ENCODE results near the gene PPL. TPM values are rescaled to one million over a fixed set of nuclear protein-coding genes. Genes with fewer than 3 reads are reported as not detected.

The PPL gene
- total and polyA plus RNA-seq, 3 donors from 2014 or later = 5.4 to 6.8 (median 6.1) TPM

DNA sequence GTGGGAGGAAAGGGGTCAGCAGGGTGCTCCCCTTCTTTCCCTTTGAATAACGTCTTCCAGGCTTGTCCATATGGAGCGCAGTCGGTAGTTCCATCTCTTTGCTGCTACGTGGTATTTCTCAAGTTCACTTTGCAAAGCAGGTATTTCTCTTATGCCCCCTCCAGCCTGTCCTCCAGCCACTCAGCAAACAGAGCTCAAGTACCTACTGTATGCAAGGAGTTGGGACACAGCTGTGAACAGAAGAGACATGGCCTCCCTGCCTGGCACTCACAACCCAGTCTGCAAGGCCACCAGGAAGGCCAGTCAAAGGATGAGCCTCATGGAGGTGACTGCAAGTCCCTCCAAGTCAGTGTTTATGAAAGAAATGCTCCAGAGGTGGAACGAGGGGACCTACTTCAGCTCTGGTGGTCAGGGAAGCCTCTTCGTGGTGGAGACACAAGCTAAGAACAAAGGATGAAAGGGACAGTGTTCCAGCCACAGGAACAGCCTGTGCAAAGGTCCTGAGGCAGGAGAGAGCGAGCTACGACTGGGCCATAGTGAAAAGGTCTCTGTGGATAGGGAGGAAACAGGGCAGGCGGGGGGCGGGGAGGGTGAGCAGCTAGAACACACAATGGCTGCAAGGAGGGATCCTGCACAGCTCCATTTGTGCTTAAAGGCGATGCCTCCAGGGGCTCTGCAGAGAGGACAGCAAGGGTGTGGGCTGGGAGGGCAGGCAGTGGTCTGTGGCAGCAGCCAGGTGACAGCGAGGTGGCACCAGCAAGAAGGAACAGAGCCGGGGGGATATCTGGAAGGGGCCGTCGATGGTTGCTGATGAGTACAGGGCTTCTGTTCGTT is 32.6 kb downstream of the PPL start:
- Histone ChIP-seq H3K27me3 (no peaks in the 10 kb centered on the region), H3K4me3 (no peak overlapping the region), H3K27ac (no peak overlapping the region), H3K4me1 (no peaks in the 10 kb centered on the region), H3K36me3 (ENCODE audit: low read depth, missing control alignments) (no peaks in the 10 kb centered on the region), H3K9me3 (no peaks in the 10 kb centered on the region)
- TF ChIP-seq POLR2A (IDR thresholded peaks at IDR 0.05) = no peak
- TF ChIP-seq, protein P1, sequence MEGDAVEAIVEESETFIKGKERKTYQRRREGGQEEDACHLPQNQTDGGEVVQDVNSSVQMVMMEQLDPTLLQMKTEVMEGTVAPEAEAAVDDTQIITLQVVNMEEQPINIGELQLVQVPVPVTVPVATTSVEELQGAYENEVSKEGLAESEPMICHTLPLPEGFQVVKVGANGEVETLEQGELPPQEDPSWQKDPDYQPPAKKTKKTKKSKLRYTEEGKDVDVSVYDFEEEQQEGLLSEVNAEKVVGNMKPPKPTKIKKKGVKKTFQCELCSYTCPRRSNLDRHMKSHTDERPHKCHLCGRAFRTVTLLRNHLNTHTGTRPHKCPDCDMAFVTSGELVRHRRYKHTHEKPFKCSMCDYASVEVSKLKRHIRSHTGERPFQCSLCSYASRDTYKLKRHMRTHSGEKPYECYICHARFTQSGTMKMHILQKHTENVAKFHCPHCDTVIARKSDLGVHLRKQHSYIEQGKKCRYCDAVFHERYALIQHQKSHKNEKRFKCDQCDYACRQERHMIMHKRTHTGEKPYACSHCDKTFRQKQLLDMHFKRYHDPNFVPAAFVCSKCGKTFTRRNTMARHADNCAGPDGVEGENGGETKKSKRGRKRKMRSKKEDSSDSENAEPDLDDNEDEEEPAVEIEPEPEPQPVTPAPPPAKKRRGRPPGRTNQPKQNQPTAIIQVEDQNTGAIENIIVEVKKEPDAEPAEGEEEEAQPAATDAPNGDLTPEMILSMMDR (IDR thresholded peaks at IDR 0.05) = no peak
- intact Hi-C loops (cut with DNase I; ENCODE audit: low total_unique reads) = no loop called here
- WGBS, 2 donors = 79% methylated on average over 16 of the region's 16 CpGs
- no peak for DNase-seq

DNA sequence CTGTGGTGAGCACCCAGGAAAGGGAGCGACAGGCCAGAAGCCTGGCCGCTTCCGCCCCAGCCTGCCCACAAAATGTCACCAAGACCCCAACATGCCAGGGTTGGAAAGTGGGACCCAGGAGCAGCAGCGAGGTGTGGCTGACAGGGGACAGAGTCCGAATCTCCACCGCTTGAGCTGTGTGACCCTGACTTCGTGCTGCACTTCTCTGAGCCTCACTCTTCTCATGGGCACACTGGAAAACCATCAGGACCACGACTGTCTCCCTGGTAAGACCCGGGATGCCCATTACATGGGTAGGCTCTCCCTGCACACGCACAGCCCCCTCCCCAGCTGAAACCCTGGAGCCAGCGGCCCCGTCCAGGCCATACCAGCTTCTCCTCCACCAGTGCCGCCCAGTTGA is 34.9 kb downstream of the PPL start:
- Histone ChIP-seq H3K27ac (no peak overlapping the region), H3K4me3 (no peak overlapping the region), H3K4me1 (no peaks in the 10 kb centered on the region), H3K27me3 (no peaks in the 10 kb centered on the region), H3K36me3 (ENCODE audit: low read depth, missing control alignments) (no peaks in the 10 kb centered on the region), H3K9me3 (no peaks in the 10 kb centered on the region)
- 88 to 95% methylated on average over 9 to 13 of the region's 13 CpGs for WGBS, 2 donors
- no peak for TF ChIP-seq POLR2A (IDR thresholded peaks at IDR 0.05)
- TF ChIP-seq, protein P1 (IDR thresholded peaks at IDR 0.05) = no peak
- intact Hi-C loops (cut with DNase I; ENCODE audit: low total_unique reads) = no loop called here
- DNase-seq = no peak

DNA sequence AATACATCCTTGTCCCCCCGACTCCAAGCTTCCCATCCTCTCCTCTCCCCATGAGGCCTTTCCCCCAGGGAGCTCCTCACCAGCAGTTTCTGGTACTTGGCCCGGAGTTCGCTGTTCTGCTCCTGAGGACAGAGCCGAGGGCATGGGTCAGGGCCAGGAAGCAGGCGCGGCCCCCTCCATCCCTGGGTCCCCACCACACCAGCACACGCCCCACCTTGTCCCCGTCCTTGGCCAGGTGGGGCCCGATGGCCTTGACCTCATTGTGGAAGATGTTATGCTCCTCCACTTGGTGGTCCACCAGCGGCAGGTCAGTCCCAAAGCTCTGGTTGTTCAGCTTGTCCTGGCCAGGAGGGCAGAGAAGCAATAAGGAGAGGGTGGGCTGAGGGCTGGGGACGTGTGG is 36.2 kb downstream of the PPL start:
- Histone ChIP-seq H3K4me1 (no peaks in the 10 kb centered on the region), H3K4me3 (no peak overlapping the region), H3K27me3 (no peaks in the 10 kb centered on the region), H3K36me3 (ENCODE audit: low read depth, missing control alignments) (no peaks in the 10 kb centered on the region), H3K9me3 (no peaks in the 10 kb centered on the region), H3K27ac (no peak overlapping the region)
- DNase-seq = no peak
- TF ChIP-seq POLR2A (IDR thresholded peaks at IDR 0.05) = no peak
- TF ChIP-seq, protein P1 (IDR thresholded peaks at IDR 0.05) = no peak
- 75 to 94% methylated on average over 4 to 11 of the region's 11 CpGs for WGBS, 2 donors
- intact Hi-C loops (cut with DNase I; ENCODE audit: low total_unique reads) = no loop called here

DNA sequence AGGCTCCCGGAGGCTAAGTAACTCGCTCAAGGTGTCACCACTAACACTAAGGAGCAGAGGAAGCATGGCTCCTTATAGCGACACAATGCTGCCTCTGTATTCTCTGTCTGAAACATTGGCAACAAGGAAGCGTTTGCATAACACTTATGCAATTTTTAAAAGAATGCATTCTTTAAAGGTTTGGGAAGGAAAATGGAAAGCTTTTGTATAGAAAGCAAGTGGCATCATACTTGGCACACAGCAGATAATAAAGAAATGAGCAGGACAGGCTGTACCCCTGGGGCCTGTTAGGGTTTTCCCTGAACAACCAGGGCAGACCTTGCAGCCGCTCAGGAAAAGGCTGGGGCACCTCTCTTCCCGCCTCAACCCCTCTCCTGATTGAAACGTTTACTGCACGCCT is 36.9 kb downstream of the PPL start:
- no peak for DNase-seq
- TF ChIP-seq POLR2A (IDR thresholded peaks at IDR 0.05) = no peak
- TF ChIP-seq, protein P1 (IDR thresholded peaks at IDR 0.05) = no peak
- H3K4me1 ChIP-seq = no peaks in the 10 kb centered on the region
- no peak overlapping the region for H3K4me3 ChIP-seq
- H3K9me3 ChIP-seq = no peaks in the 10 kb centered on the region
- no peaks in the 10 kb centered on the region for H3K36me3 ChIP-seq (ENCODE audit: low read depth, missing control alignments)
- WGBS, 2 donors = 54 to 64% methylated on average over 8 of the region's 8 CpGs
- no peak overlapping the region for H3K27ac ChIP-seq
- intact Hi-C loops (cut with DNase I; ENCODE audit: low total_unique reads) = no loop called here
- no peaks in the 10 kb centered on the region for H3K27me3 ChIP-seq

DNA sequence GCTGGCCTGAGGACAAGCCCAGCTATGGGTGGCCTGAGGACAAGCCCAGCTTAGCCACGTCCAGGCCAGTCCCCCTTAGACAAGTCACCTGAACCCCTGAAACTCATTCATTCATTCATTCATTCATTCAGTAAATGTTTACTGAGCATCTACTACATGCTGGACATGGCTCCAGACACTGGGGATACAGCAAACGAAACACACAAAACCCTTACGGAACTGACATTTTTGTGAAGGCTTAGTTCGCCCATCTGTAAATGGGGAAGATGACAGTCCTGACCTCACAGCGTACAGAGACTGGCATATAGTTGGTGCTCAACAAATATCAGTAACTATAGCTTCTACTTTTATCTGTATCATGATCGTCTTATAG is 37.5 kb downstream of the PPL start:
- Histone ChIP-seq H3K27ac (no peak overlapping the region), H3K36me3 (ENCODE audit: low read depth, missing control alignments) (no peaks in the 10 kb centered on the region), H3K27me3 (no peaks in the 10 kb centered on the region), H3K9me3 (no peaks in the 10 kb centered on the region), H3K4me3 (no peak overlapping the region), H3K4me1 (no peaks in the 10 kb centered on the region)
- no peak for DNase-seq
- 86 to 87% methylated on average over 5 to 6 of the region's 6 CpGs for WGBS, 2 donors
- TF ChIP-seq, protein P1 (IDR thresholded peaks at IDR 0.05) = no peak
- no peak for TF ChIP-seq POLR2A (IDR thresholded peaks at IDR 0.05)
- intact Hi-C loops (cut with DNase I; ENCODE audit: low total_unique reads) = no loop called here

All from testis (tissue), 3 donors.